ENCODE measurements around the gene PTF1A. TPM values are rescaled to one million over a fixed set of nuclear protein-coding genes. Genes with fewer than 3 reads are reported as not detected.
A peak's percentile ranks its signal among the peaks of the same experiment; 100 is the strongest.

Gene PTF1A
- total RNA-seq, 1 donor from 2014 or later = 50.7 TPM

GRCh38 chr10:23157691-23158369 lies 34.3 kb upstream of the PTF1A start:
- no peak for DNase-seq (ENCODE audit: low spot score, unreplicated experiment)
- no peak for TF ChIP-seq CTCF (IDR thresholded peaks at IDR 0.05; ENCODE audit: unreplicated experiment)
- H3K36me3 Mint-ChIP-seq (ENCODE audit: insufficient read depth) = peaks cover 5% of the 10 kb centered on the region
- H3K4me1 Mint-ChIP-seq (ENCODE audit: low read depth) = peaks cover 7% of the 10 kb centered on the region
- H3K9me3 Mint-ChIP-seq (ENCODE audit: low read depth) = no peaks in the 10 kb centered on the region
- H3K27ac Mint-ChIP-seq = no peak overlapping the region
- H3K4me3 Mint-ChIP-seq (ENCODE audit: low read depth) = no peak overlapping the region
- peaks cover 42% of the 10 kb centered on the region for H3K27me3 Mint-ChIP-seq

GRCh38 chr10:23158370-23158769 lies 33.7 kb upstream of the PTF1A start:
- TF ChIP-seq CTCF (IDR thresholded peaks at IDR 0.05; ENCODE audit: unreplicated experiment) = peak; percentile 85
- peak; percentile 39 for DNase-seq (ENCODE audit: low spot score, unreplicated experiment)
- Mint-ChIP-seq H3K27me3 (peaks cover 42% of the 10 kb centered on the region), H3K4me3 (ENCODE audit: low read depth) (no peak overlapping the region), H3K36me3 (ENCODE audit: insufficient read depth) (peaks cover 5% of the 10 kb centered on the region), H3K27ac (peak overlapping the region; percentile 30), H3K9me3 (ENCODE audit: low read depth) (no peaks in the 10 kb centered on the region), H3K4me1 (ENCODE audit: low read depth) (peaks cover 7% of the 10 kb centered on the region)

GRCh38 chr10:23171232-23171876 lies 20.8 kb upstream of the PTF1A start:
- Mint-ChIP-seq H3K4me3 (ENCODE audit: low read depth) (peak overlapping the region; percentile 84), H3K4me1 (ENCODE audit: low read depth) (peaks cover 19% of the 10 kb centered on the region), H3K27me3 (peaks cover 81% of the 10 kb centered on the region), H3K27ac (no peak overlapping the region), H3K36me3 (ENCODE audit: insufficient read depth) (peaks cover 7% of the 10 kb centered on the region), H3K9me3 (ENCODE audit: low read depth) (no peaks in the 10 kb centered on the region)
- peak; percentile 67 for DNase-seq (ENCODE audit: low spot score, unreplicated experiment)
- no peak for TF ChIP-seq CTCF (IDR thresholded peaks at IDR 0.05; ENCODE audit: unreplicated experiment)

GRCh38 chr10:23172429-23173213 lies 19.5 kb upstream of the PTF1A start:
- Mint-ChIP-seq H3K4me1 (ENCODE audit: low read depth) (peaks cover 19% of the 10 kb centered on the region), H3K27me3 (peaks cover 83% of the 10 kb centered on the region), H3K4me3 (ENCODE audit: low read depth) (peak overlapping the region; percentile 84), H3K9me3 (ENCODE audit: low read depth) (no peaks in the 10 kb centered on the region), H3K27ac (peak overlapping the region; percentile 92), H3K36me3 (ENCODE audit: insufficient read depth) (peaks cover 4% of the 10 kb centered on the region)
- no peak for TF ChIP-seq CTCF (IDR thresholded peaks at IDR 0.05; ENCODE audit: unreplicated experiment)
- no peak for DNase-seq (ENCODE audit: low spot score, unreplicated experiment)

Data from progenitor cell of endocrine pancreas (in vitro differentiated cells).